Activated CD8-positive, alpha-beta memory T cell treated with anti-CD3 and anti-CD28 coated beads, Interleukin-2, amount 50 U/mL, for 24 hours (primary cell): Measurements from ENCODE around the gene TRIM41.
"Not testable (repeated sequence)": the region's sequence is repeated elsewhere in the genome, so short reads cannot be mapped to it uniquely, and the experiment has no call there.

Experiments
- DNase-seq: peaks from one replicate; pipeline ENCODE4 v3.0.0-alpha.2; 2020; ENCODE audit errors: extremely low read depth

The TRIM41 gene

GRCh38 chr5:181255276-181255675, 32.2 kb downstream of the TRIM41 start:
- DNase-seq = no peak

GRCh38 chr5:181255836-181256578, 32.9 kb downstream of the TRIM41 start:
- DNase-seq = no peak

- DNase-seq = no peak
These were observed 35.5 kb downstream of the TRIM41 start for GRCh38 chr5:181258576-181258975.

GRCh38 chr5:181259283-181259682, 36.2 kb downstream of the TRIM41 start:
- no peak for DNase-seq

GRCh38 chr5:181259974-181260719, 37.1 kb downstream of the TRIM41 start:
- DNase-seq = no peak

GRCh38 chr5:181260720-181261319, 37.7 kb downstream of the TRIM41 start, which contains the start of gene TRIM52:
Gene TRIM52, minus strand, starts transcription at chr5:181261143. Its CDS starts 330 bp downstream, at chr5:181260813.
- peak; percentile 74 for DNase-seq

- DNase-seq = no peak
These were observed 38.4 kb downstream of the TRIM41 start for GRCh38 chr5:181261320-181262049.

GRCh38 chr5:181263633-181264032, 40.6 kb downstream of the TRIM41 start:
- no peak for DNase-seq

GRCh38 chr5:181265092-181265671, 42.1 kb downstream of the TRIM41 start:
- DNase-seq = no peak

GRCh38 chr5:181267291-181267904, 44.3 kb downstream of the TRIM41 start:
- DNase-seq = not testable (repeated sequence)

- not testable (repeated sequence) for DNase-seq
These were observed 44.8 kb downstream of the TRIM41 start for GRCh38 chr5:181267907-181268306.

GRCh38 chr5:181271081-181271480, 48.0 kb downstream of the TRIM41 start:
- no peak for DNase-seq

GRCh38 chr5:181273433-181273744, 50.3 kb downstream of the TRIM41 start:
- DNase-seq = not testable (repeated sequence)

- no peak for DNase-seq
These were observed 57.2 kb downstream of the TRIM41 start for GRCh38 chr5:181280251-181280762.

- DNase-seq = no peak
These were observed 58.2 kb downstream of the TRIM41 start for GRCh38 chr5:181281077-181281983.

GRCh38 chr5:181281984-181282316, 58.9 kb downstream of the TRIM41 start:
- DNase-seq = no peak

- not testable (repeated sequence) for DNase-seq
These were observed 59.3 kb downstream of the TRIM41 start for GRCh38 chr5:181282415-181282814.

GRCh38 chr5:181282874-181283273, 59.8 kb downstream of the TRIM41 start:
- DNase-seq = no peak

- no peak for DNase-seq
These were observed 60.3 kb downstream of the TRIM41 start for GRCh38 chr5:181283347-181283746.
